ENCODE data around the gene SLC30A4. TPM values are rescaled to one million over a fixed set of nuclear protein-coding genes. Genes with fewer than 3 reads are reported as not detected.

SLC30A4 gene
- total RNA-seq, 1 donor from 2014 or later = 7.7 TPM

- no peak for DNase-seq (ENCODE audit: low spot score, unreplicated experiment)
- no peaks in the 10 kb centered on the region for H3K9me3 Mint-ChIP-seq (ENCODE audit: low read depth)
- TF ChIP-seq, protein P1, sequence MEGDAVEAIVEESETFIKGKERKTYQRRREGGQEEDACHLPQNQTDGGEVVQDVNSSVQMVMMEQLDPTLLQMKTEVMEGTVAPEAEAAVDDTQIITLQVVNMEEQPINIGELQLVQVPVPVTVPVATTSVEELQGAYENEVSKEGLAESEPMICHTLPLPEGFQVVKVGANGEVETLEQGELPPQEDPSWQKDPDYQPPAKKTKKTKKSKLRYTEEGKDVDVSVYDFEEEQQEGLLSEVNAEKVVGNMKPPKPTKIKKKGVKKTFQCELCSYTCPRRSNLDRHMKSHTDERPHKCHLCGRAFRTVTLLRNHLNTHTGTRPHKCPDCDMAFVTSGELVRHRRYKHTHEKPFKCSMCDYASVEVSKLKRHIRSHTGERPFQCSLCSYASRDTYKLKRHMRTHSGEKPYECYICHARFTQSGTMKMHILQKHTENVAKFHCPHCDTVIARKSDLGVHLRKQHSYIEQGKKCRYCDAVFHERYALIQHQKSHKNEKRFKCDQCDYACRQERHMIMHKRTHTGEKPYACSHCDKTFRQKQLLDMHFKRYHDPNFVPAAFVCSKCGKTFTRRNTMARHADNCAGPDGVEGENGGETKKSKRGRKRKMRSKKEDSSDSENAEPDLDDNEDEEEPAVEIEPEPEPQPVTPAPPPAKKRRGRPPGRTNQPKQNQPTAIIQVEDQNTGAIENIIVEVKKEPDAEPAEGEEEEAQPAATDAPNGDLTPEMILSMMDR (IDR thresholded peaks at IDR 0.05; ENCODE audit: unreplicated experiment) = no peak
- no peak overlapping the region for H3K4me3 Mint-ChIP-seq (ENCODE audit: low read depth)
- peaks cover 3% of the 10 kb centered on the region for H3K36me3 Mint-ChIP-seq (ENCODE audit: insufficient read depth)
- no peak overlapping the region for H3K27ac Mint-ChIP-seq
- no peaks in the 10 kb centered on the region for H3K27me3 Mint-ChIP-seq
- H3K4me1 Mint-ChIP-seq (ENCODE audit: low read depth) = peaks cover 4% of the 10 kb centered on the region
Observed at GRCh38 chr15:45499426-45499825, 23.1 kb downstream of the SLC30A4 start.

- Mint-ChIP-seq H3K4me3 (ENCODE audit: low read depth) (no peak overlapping the region), H3K27ac (no peak overlapping the region)
Observed at GRCh38 chr15:45498701-45499100, 23.9 kb downstream of the SLC30A4 start.

GRCh38 chr15:45497261-45497660 is 25.3 kb downstream of the SLC30A4 start:
- H3K4me3 Mint-ChIP-seq (ENCODE audit: low read depth) = no peak overlapping the region
- no peaks in the 10 kb centered on the region for H3K9me3 Mint-ChIP-seq (ENCODE audit: low read depth)

More at GRCh38 chr15:45498701-45499100, 23.9 kb downstream of the SLC30A4 start:
- H3K36me3 Mint-ChIP-seq (ENCODE audit: insufficient read depth) = peaks cover 3% of the 10 kb centered on the region
- DNase-seq (ENCODE audit: low spot score, unreplicated experiment) = no peak
- peaks cover 4% of the 10 kb centered on the region for H3K4me1 Mint-ChIP-seq (ENCODE audit: low read depth)
- no peaks in the 10 kb centered on the region for H3K9me3 Mint-ChIP-seq (ENCODE audit: low read depth)
- TF ChIP-seq, protein P1 (IDR thresholded peaks at IDR 0.05; ENCODE audit: unreplicated experiment) = no peak
- H3K27me3 Mint-ChIP-seq = no peaks in the 10 kb centered on the region

GRCh38 chr15:45496658-45497057 is 25.9 kb downstream of the SLC30A4 start:
- H3K4me3 Mint-ChIP-seq (ENCODE audit: low read depth) = no peak overlapping the region
- no peaks in the 10 kb centered on the region for H3K9me3 Mint-ChIP-seq (ENCODE audit: low read depth)

More at GRCh38 chr15:45497261-45497660, 25.3 kb downstream of the SLC30A4 start:
- DNase-seq (ENCODE audit: low spot score, unreplicated experiment) = no peak
- Mint-ChIP-seq H3K4me1 (ENCODE audit: low read depth) (peaks cover 4% of the 10 kb centered on the region), H3K27me3 (no peaks in the 10 kb centered on the region), H3K27ac (no peak overlapping the region), H3K36me3 (ENCODE audit: insufficient read depth) (peaks cover 2% of the 10 kb centered on the region)
- TF ChIP-seq, protein P1 (IDR thresholded peaks at IDR 0.05; ENCODE audit: unreplicated experiment) = no peak

GRCh38 chr15:45495588-45495987 is 27.0 kb downstream of the SLC30A4 start:
- Mint-ChIP-seq H3K9me3 (ENCODE audit: low read depth) (no peaks in the 10 kb centered on the region), H3K27me3 (no peaks in the 10 kb centered on the region), H3K36me3 (ENCODE audit: insufficient read depth) (no peaks in the 10 kb centered on the region), H3K4me1 (ENCODE audit: low read depth) (peaks cover 4% of the 10 kb centered on the region), H3K4me3 (ENCODE audit: low read depth) (no peak overlapping the region), H3K27ac (no peak overlapping the region)
- no peak for DNase-seq (ENCODE audit: low spot score, unreplicated experiment)
- TF ChIP-seq, protein P1 (IDR thresholded peaks at IDR 0.05; ENCODE audit: unreplicated experiment) = no peak

More at GRCh38 chr15:45496658-45497057, 25.9 kb downstream of the SLC30A4 start:
- Mint-ChIP-seq H3K27me3 (no peaks in the 10 kb centered on the region), H3K27ac (no peak overlapping the region), H3K4me1 (ENCODE audit: low read depth) (peaks cover 4% of the 10 kb centered on the region), H3K36me3 (ENCODE audit: insufficient read depth) (peaks cover 2% of the 10 kb centered on the region)
- TF ChIP-seq, protein P1 (IDR thresholded peaks at IDR 0.05; ENCODE audit: unreplicated experiment) = no peak
- no peak for DNase-seq (ENCODE audit: low spot score, unreplicated experiment)
